HG03108 (cell line): Measurements from ENCODE around the gene FECH.

Experiments
- ATAC-seq: cut with Tn5 transposase; IDR thresholded peaks from one replicate; pipeline ENCODE4 v1.9.1; 2021; ENCODE audit warnings: moderate library complexity; ENCODE audit not compliant: unreplicated experiment

The FECH gene

DNA sequence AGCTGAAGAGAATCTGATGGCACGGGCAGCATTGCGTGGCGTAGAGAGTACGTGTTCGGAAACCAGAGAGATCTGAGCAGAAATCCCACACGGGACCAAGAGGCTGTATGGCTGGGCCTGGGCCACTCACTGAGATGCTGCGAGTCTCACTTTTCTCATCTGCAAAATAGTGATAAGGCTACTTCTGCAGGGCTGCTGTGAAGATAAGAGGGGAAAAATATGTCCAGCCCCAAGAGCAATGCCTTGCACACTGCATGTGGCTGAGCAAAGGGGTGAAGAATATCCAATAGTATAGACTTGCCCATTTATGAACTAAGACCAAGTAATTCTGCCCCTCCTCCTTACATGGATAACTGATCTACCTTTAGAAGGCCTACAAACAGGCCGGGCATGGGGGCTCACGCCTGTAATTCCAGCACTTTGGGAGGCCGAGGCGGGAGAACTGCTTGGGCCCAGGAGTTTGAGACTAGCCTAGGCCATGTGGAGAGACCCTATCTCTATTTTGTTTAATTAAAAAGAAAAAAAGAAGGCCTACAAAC lies 3.1 kb downstream of the FECH start:
- ATAC-seq = no peak

- peak; percentile 89 for ATAC-seq
Observed at GRCh38 chr18:57581301-57581934, 5.1 kb downstream of the FECH start.

- ATAC-seq = no peak
Observed at GRCh38 chr18:57579934-57580333, 6.6 kb downstream of the FECH start.

GRCh38 chr18:57576316-57576715 lies 10.2 kb downstream of the FECH start:
- ATAC-seq = no peak

- ATAC-seq = no peak
Observed at GRCh38 chr18:57575542-57575941, 11.0 kb downstream of the FECH start.

- no peak for ATAC-seq
Observed at GRCh38 chr18:57574866-57575265, 11.6 kb downstream of the FECH start.

- ATAC-seq = no peak
Observed at GRCh38 chr18:57570162-57570561, 16.3 kb downstream of the FECH start.

DNA sequence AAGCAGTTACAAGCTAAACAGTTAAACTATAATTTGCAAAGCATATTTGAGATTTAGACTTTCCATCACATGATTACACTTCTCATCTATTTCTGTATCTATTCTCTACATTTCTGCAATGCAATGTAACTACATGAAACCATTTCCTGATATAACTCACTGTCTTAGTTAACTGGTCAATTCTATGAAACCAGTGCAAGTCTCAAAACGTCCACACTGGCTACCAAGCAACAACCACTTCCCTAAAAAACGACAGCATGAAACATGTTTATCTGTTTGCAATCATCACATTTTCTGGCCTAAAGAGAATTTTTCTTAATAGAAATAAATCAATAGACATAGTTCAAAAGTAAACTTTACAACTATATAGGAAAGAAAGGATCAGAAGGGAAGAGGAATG lies 17.4 kb downstream of the FECH start:
- ATAC-seq = no peak

- ATAC-seq = no peak
Observed at GRCh38 chr18:57561728-57562423, 24.6 kb downstream of the FECH start.

GRCh38 chr18:57561261-57561660 lies 25.2 kb downstream of the FECH start:
- no peak for ATAC-seq

GRCh38 chr18:57559314-57559713 lies 27.2 kb downstream of the FECH start:
- no peak for ATAC-seq

DNA sequence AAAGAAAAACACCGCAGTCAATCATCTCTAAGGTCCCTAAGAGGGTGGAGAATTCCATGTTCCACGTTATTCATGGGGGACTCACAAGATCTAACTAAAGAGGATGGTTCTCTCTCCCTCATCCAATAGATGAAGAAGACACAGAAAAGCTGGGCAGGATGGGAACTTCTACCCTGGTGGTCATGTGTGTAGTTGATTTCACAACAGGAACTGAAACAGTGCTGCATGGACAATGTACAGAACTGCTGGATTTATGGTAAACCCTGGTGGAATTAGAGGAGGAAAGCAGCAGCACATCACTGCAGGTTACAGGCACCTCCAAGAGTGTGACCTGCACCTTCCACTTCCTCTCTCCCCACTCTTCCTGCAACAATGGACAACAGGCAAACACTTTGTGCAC lies 31.4 kb downstream of the FECH start:
- ATAC-seq = no peak

GRCh38 chr18:57550510-57550909 lies 36.0 kb downstream of the FECH start:
- no peak for ATAC-seq

DNA sequence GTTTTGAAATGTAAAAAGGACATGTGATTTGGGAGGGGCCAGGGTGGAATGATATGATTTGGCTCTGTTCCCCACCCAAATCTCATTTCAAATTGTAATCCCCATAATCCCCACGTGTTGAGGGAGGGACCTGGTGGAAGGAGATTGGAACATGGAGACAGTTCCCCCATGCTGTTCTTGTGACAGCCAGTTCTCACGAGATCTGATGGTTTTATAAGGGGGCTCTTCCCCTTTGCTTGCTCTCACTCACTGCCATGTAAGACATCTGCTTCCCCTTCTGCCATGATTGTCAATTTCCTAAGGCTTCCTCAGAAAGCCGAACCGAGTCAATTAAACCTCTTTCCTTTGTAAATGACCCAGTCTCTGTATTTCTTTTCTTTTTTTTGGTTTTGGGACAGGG lies 39.2 kb downstream of the FECH start:
- ATAC-seq = no peak

DNA sequence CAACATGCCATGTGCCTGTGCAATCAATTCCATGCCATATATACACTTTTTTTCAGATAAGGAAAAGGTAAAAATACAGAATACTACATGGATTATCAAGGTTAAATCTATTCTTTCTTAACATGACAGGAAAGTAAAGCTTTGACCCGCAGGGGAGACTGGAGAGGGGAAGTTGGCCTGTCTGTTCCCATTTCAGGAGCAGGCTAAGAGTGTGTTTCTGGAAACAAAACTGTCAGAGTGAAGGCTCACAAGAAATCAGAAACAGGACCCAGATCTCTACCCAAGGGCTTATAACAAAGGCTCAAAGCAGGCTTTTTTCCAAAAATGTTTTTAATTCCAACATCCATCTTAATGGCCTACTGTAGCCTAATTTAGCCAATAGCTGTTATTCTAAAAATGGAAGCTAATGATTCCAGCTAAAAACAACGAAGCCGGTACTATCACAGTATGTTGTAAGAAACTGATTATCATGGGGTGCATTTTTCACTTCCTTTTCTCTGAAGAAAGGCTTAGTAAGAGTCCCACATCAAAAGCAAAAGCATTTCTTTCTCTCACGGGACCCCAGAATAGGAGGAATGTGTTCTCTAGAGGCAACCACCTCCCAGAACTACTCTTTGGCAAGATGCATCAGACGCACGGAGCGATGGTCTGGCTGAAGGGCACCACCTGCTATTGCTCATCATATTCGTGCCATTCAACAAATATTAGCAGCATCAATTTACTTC lies 41.4 kb downstream of the FECH start:
- ATAC-seq = peak; percentile 78

DNA sequence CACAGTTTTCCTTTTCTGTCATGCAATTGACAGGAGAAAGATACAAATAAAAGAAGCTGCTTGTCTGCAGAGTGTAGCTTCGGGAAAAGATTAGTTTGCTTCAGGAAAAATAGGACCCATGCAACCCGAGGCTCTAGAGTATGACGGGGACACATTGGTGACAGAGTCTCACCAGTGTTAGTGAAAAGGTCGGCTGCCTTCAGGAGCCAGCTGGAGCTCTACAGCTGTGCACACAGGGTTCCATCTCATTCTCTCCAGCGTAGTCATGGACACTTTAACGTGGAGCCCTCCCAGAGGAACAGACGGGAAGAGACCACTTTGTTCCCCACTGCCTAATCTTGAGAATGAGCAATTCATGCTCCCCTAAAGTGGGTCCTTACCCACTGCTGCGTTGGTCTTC lies 42.9 kb downstream of the FECH start:
- no peak for ATAC-seq

- ATAC-seq = no peak
Observed at GRCh38 chr18:57542812-57543427, 43.6 kb downstream of the FECH start.

- no peak for ATAC-seq
Observed at GRCh38 chr18:57542126-57542525, 44.4 kb downstream of the FECH start.

- no peak for ATAC-seq
Observed at GRCh38 chr18:57539702-57540101, 46.8 kb downstream of the FECH start.

DNA sequence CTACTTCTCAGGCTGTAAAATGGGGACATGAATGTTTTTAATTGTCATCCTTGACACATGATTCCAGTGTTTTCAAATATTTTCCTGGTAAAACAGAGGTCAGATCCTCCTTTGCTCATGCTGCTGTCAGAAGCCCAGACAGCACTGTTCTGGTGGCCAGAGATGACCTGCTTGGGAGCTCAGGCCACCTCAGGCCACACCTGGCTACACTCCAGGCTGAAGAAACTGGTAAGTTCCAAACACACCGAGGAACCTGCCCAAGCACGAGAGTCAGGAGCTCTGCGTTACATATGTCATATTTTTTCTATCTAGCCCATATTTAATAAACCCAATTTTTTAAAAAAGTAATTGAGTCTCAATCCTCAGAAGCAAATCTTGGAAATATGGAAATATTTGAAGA lies 47.9 kb downstream of the FECH start:
- no peak for ATAC-seq

DNA sequence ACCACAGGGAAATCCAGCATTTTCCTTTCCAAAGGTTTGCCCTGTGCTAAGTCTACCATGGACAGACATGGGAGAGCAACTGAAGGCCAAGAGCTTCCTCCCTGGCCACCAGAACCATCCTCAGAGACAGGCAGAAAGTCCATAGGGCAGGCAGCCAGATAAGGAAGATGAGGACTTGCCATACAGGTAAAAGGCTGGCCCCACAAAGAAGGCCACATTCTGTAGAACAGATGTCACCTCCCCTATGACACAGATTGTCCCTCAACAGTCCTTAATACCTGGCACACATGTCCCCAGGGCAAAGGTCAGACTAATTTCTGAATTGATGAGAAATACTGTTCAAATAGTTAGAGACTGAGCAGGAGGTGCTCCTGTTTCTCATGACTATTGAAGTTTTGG lies 52.0 kb downstream of the FECH start:
- ATAC-seq = no peak
